Fibroblast of lung (primary cell): Measurements from ENCODE around the gene TRIM23. TPM values are rescaled to one million over a fixed set of nuclear protein-coding genes. Genes with fewer than 3 reads are reported as not detected.

Source experiments
- DNase-seq, 2 donors: peaks; one replicate each; pipeline versions ENCODE4 v3.0.0 to v3.0.0-alpha.2; 2010; ENCODE audit warnings: low read depth in 2 of 2
- H2AFZ ChIP-seq: 2 replicates; pipeline ENCODE4 v1.5.1; 2012; ENCODE audit warnings: low read length, control low read depth, inconsistent platforms
- H3K27ac ChIP-seq: 2 replicates; pipeline ENCODE4 v1.5.1; 2011; ENCODE audit warnings: low read length, control low read depth; ENCODE audit not compliant: insufficient read depth
- H3K27me3 ChIP-seq: 2 replicates; pipeline ENCODE4 v1.5.1; 2011; ENCODE audit warnings: mild to moderate bottlenecking, low read length; ENCODE audit not compliant: control insufficient read depth, insufficient read depth
- H3K36me3 ChIP-seq: 2 replicates; pipeline ENCODE4 v1.5.1; 2011; ENCODE audit warnings: low read length; ENCODE audit not compliant: control insufficient read depth, insufficient read depth
- H3K4me1 ChIP-seq: 2 replicates; pipeline ENCODE4 v1.5.1; 2011; ENCODE audit warnings: low read length; ENCODE audit not compliant: control insufficient read depth, insufficient read depth; ENCODE audit errors: extremely low read depth
- H3K4me2 ChIP-seq: 2 replicates; pipeline ENCODE4 v1.5.1; 2011; ENCODE audit warnings: low read length, control low read depth; ENCODE audit not compliant: insufficient read depth; ENCODE audit errors: extremely low read depth
- H3K4me3 ChIP-seq, 4 experiments: fragments of 200-600 bp in 1 of 4; sonication (generic) in 1 of 4; replicated peaks in 1 of 4; 2 replicates each; pipeline ENCODE4 v1.5.1; 2011 to 2016; ENCODE audit warnings: low read length in 4 of 4, low read depth in 3 of 4, mild to moderate bottlenecking in 3 of 4, control low read depth in 2 of 4, inconsistent platforms in 1 of 4, mixed read lengths in 1 of 4; ENCODE audit not compliant: insufficient read depth in 1 of 4; ENCODE audit errors: control extremely low read depth in 1 of 4
- H3K79me2 ChIP-seq: 2 replicates; pipeline ENCODE4 v1.5.1; 2012; ENCODE audit warnings: mild to moderate bottlenecking, low read length, inconsistent platforms; ENCODE audit not compliant: control insufficient read depth, insufficient read depth
- H3K9ac ChIP-seq: 2 replicates; pipeline ENCODE4 v1.5.1; 2011; ENCODE audit warnings: mild to moderate bottlenecking, low read length, control low read depth; ENCODE audit not compliant: insufficient read depth
- H3K9me3 ChIP-seq: 2 replicates; pipeline ENCODE4 v1.5.1; 2012; ENCODE audit warnings: low read depth, low read length; ENCODE audit not compliant: control insufficient read depth, insufficient read depth
- H4K20me1 ChIP-seq: 2 replicates; pipeline ENCODE4 v1.5.1; 2011; ENCODE audit warnings: low read length; ENCODE audit not compliant: control insufficient read depth, insufficient read depth; ENCODE audit errors: extremely low read depth
- EZH2 ChIP-seq: IDR thresholded peaks from 2 replicates; pipeline ENCODE4 v1.5.1; 2012; ENCODE audit warnings: low read length, control low read depth, mild to moderate bottlenecking; ENCODE audit errors: missing control alignments
- polyA plus RNA-seq, 2 donors: library from polyadenylated mRNA; depleted of rRNA in 1 of 2; stranded (reverse) in 1 of 2; unstranded in 1 of 2; fragments of >200 nt; gene quantifications; 2 replicates each; pipeline ENCODE4 v1.2.1, GENCODE V29; 2011 to 2012; ENCODE audit warnings: missing spikeins in 1 of 2
- total RNA-seq: library from RNA; depleted of rRNA; stranded (reverse); fragments of >200 nt; gene quantifications from 2 replicates; pipeline ENCODE4 v1.2.1, GENCODE V29; 2014
- TF ChIP-seq, protein P1 (sequence below), 2 donors: IDR thresholded peaks in 1 of 2; conservative IDR thresholded peaks in 1 of 2; 1 replicate in 1 of 2; 2 replicates in 1 of 2; pipeline ENCODE4 v1.5.1; 2011 to 2012; ENCODE audit warnings: low read length in 2 of 2, control low read depth in 1 of 2, inconsistent platforms in 1 of 2, low read depth in 1 of 2, mild to moderate bottlenecking in 1 of 2

TRIM23 gene
- total and polyA plus RNA-seq, 2 donors (not counting 1 experiment from before 2014, with no cell fraction given) = 14.1 to 48.6 TPM

DNA sequence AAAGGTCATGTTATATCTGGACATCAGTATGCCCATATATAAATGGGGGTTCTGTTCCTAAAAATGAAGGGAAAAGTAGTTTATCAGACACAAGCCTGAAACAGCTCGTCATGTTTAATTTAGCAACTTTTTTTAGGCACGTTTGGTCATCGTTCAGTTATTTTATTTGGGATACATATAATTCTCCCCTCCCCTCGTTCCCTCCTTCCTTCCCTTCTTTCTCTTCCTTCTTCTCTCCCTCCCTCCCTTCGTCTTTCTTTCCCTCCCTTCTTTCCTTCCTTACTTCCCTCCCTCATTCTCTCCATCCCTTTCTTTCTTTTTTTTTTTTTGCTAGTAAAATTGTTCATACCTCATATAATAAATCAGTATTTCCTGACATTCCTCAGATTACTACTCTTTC lies 57.6 kb downstream of the TRIM23 start:
- Histone ChIP-seq H3K9ac (no peak overlapping the region), H3K27me3 (no peaks in the 10 kb centered on the region), H3K79me2 (peaks cover 40% of the 10 kb centered on the region), H4K20me1 (no peaks in the 10 kb centered on the region), H3K36me3 (no peaks in the 10 kb centered on the region), H3K9me3 (no peaks in the 10 kb centered on the region), H3K4me2 (no peak overlapping the region), H3K4me1 (no peaks in the 10 kb centered on the region), H2AFZ (no peak overlapping the region), H3K27ac (no peak overlapping the region), H3K4me3 (no peak overlapping the region)
- no peak for TF ChIP-seq EZH2
- TF ChIP-seq, protein P1, sequence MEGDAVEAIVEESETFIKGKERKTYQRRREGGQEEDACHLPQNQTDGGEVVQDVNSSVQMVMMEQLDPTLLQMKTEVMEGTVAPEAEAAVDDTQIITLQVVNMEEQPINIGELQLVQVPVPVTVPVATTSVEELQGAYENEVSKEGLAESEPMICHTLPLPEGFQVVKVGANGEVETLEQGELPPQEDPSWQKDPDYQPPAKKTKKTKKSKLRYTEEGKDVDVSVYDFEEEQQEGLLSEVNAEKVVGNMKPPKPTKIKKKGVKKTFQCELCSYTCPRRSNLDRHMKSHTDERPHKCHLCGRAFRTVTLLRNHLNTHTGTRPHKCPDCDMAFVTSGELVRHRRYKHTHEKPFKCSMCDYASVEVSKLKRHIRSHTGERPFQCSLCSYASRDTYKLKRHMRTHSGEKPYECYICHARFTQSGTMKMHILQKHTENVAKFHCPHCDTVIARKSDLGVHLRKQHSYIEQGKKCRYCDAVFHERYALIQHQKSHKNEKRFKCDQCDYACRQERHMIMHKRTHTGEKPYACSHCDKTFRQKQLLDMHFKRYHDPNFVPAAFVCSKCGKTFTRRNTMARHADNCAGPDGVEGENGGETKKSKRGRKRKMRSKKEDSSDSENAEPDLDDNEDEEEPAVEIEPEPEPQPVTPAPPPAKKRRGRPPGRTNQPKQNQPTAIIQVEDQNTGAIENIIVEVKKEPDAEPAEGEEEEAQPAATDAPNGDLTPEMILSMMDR (conservative IDR thresholded peaks at IDR 0.05 in 1 of 2, IDR thresholded peaks at IDR 0.05 in 1 of 2; ENCODE audit: low read depth in 1 of 2, low read length in 2 of 2) = no peak
- no peak for DNase-seq

DNA sequence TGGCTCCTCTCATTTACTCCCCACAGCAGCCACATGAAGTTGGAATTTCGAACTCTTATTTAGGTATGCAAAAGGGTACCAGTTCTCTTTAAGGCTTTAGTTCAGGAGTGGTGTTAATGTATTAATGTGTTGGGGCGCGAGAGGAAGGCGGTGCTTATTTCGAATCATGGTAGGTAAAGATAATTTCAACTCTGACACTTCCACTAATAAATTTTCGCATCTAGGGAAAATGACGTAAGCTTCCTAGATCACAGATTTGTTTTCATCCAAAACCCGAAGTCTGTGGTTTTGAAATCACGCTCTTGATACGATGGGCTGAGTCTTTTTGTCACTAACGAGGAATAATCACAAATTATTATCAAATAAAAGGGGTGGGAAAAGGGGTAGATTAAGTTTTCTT lies 60.4 kb downstream of the TRIM23 start:
- Histone ChIP-seq H3K9me3 (no peaks in the 10 kb centered on the region), H4K20me1 (no peaks in the 10 kb centered on the region), H3K27me3 (no peaks in the 10 kb centered on the region), H3K27ac (peak overlapping the region; percentile 87), H3K36me3 (no peaks in the 10 kb centered on the region), H3K79me2 (peaks cover 53% of the 10 kb centered on the region), H3K4me2 (peak overlapping the region; percentile 85), H2AFZ (peak overlapping the region; percentile 95), H3K9ac (peak overlapping the region; percentile 75), H3K4me3 (peak overlapping the region; percentile 91 to 100 (median 96)), H3K4me1 (no peaks in the 10 kb centered on the region)
- DNase-seq = no peak
- TF ChIP-seq, protein P1 (conservative IDR thresholded peaks at IDR 0.05 in 1 of 2, IDR thresholded peaks at IDR 0.05 in 1 of 2; ENCODE audit: low read depth in 1 of 2, low read length in 2 of 2) = no peak
- TF ChIP-seq EZH2 = no peak

DNA sequence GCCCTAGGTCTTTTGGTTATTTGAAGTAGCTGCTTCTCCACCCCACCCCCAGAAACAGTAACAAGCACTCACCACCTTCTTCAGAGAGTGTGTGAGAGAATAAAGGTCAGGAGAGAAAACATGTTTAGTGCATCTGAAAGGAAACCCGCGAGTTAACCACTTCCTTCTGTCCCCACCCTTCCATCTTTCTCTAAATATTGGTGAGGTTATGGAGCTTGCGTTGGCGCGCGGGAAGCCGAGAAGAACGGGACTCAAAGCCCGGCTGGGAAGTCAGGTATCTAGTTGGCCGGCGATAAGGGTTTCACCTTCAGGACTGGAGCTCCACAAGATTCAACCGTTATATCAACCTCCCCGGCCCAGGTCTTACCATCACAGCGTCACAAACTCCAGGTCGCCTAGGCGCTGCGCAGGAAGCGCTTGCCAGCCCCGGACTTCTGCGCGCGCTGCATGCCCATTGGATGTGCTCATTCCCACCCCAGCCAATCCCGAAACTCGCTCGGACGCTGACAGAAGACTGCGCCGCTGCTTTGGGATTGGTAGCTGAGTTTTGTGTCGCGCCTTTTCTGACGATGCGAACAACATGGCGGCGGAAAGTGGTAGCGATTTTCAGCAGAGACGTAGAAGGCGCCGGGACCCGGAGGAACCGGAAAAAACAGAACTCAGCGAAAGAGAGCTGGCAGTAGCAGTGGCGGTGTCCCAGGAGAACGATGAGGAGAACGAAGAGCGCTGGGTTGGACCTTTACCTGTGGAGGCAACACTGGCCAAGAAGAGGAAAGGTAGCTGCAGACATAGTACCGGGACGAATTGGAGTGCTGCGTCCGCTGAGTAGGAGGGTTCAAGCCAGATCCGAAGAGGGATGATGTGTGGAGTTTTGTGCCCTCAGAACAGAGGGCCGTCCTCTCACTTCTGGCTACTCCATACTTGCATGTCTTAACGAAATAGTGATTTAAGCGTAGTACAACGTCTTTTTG lies 61.1 kb downstream of the TRIM23 start, which contains the start of the genes CENPK and PPWD1:
Gene CENPK (minus strand): TSS at position 438 of the 971 bp plus-strand sequence. CDS start 8,261 bp downstream, outside the sequence.
Gene PPWD1 (plus strand): TSS at position 566 of the 971 bp plus-strand sequence. CDS start 15 bp downstream, at position 581.
- no peak for TF ChIP-seq EZH2
- TF ChIP-seq, protein P1 (conservative IDR thresholded peaks at IDR 0.05 in 1 of 2, IDR thresholded peaks at IDR 0.05 in 1 of 2; ENCODE audit: low read depth in 1 of 2, low read length in 2 of 2) = no peak
- peak; percentile 94 to 95 for DNase-seq
- Histone ChIP-seq H2AFZ (peak within 1 kb of the TSS; percentile 95), H3K27me3 (no peaks in the 10 kb centered on the region), H3K36me3 (no peaks in the 10 kb centered on the region), H3K4me3 (peak within 1 kb of the TSS; percentile 91 to 100 (median 96)), H3K4me1 (no peaks in the 10 kb centered on the region), H3K9me3 (no peaks in the 10 kb centered on the region), H3K9ac (peak within 1 kb of the TSS; percentile 75), H3K4me2 (peak within 1 kb of the TSS; percentile 92), H3K79me2 (peaks cover 53% of the 10 kb centered on the region), H3K27ac (peak within 1 kb of the TSS; percentile 87), H4K20me1 (no peaks in the 10 kb centered on the region)
